HepG2 (cell line): ENCODE results near the gene DYNLL2. TPM values are rescaled to one million over a fixed set of nuclear protein-coding genes. Genes with fewer than 3 reads are reported as not detected.

Source experiments
- ATAC-seq: fragments of 200-7000 bp; cut with Tn5 transposase; 3 replicates; pipeline ENCODE4 v1.9.1; 2020; ENCODE audit warnings: mild to moderate bottlenecking, moderate library complexity
- BruUV-seq: library from RNA; stranded (reverse); fragments of 400-500 nt; replicated peaks from 2 replicates; lab custom pipeline; 2021; lab: Mats Ljungman, UMichigan
- CTCF ChIA-PET: fragments of 300-600 bp; formaldehyde crosslinking; extraction: SDS; loops from one replicate; lab custom pipeline; 2021; ENCODE audit warnings: low total read pairs, inconsistent platforms, low intra/inter-chr PET ratio; lab: Yijun Ruan, JAX
- POLR2A ChIA-PET: fragments of 350-600 bp; sonication (Branson Sonifier 250); formaldehyde crosslinking; loops from one replicate; lab custom pipeline; 2020; ENCODE audit warnings: antibody characterized with exemption, inconsistent platforms; lab: Yijun Ruan, JAX
- DNase-seq: peaks from one replicate; pipeline ENCODE4 v3.0.0-alpha.2; 2015; ENCODE audit warnings: low spot score
- FAIRE-seq: peaks from 3 replicates; lab custom pipeline; 2011; peaks lifted over from hg19 to GRCh38; lab: Jason Lieb, UNC
- H2AFZ ChIP-seq: one replicate; pipeline ENCODE4 v1.6.1; 2011; ENCODE audit warnings: low read length, inconsistent platforms
- H3K27ac ChIP-seq: fragments of 300-600 bp; 3 replicates; pipeline ENCODE4 v1.8.0; 2011; ENCODE audit warnings: mixed run types, mild to moderate bottlenecking, mixed read lengths, low read length, inconsistent platforms; ENCODE audit not compliant: insufficient read depth; ENCODE audit errors: extremely low read length
- H3K27me3 ChIP-seq, 2 experiments: fragments of 200-600 bp in 1 of 2; 2 replicates in 1 of 2; 3 replicates in 1 of 2; pipeline versions ENCODE4 v1.6.0 to v1.8.0; 2011; ENCODE audit warnings: low read length in 2 of 2, mild to moderate bottlenecking in 2 of 2, moderate library complexity in 2 of 2, inconsistent platforms in 1 of 2; ENCODE audit not compliant: insufficient read depth in 2 of 2, control insufficient read depth in 1 of 2
- H3K36me3 ChIP-seq, 2 experiments: fragments of 200-600 bp in 1 of 2; replicated peaks in 1 of 2; 2 replicates in 1 of 2; 3 replicates in 1 of 2; pipeline versions ENCODE4 v1.5.1 to v1.8.0; 2011; ENCODE audit warnings: low read length in 2 of 2, inconsistent platforms in 1 of 2; ENCODE audit not compliant: insufficient read depth in 2 of 2, control insufficient read depth in 1 of 2
- H3K4me1 ChIP-seq: 2 replicates; pipeline ENCODE4 v1.5.1; 2012; ENCODE audit warnings: low read length, inconsistent platforms; ENCODE audit not compliant: insufficient read depth
- H3K4me2 ChIP-seq: 2 replicates; pipeline ENCODE4 v1.6.0; 2011; ENCODE audit warnings: low read depth, low read length, inconsistent platforms
- H3K4me3 ChIP-seq, 3 experiments: fragments of 200-600 bp in 1 of 3; sonication (generic), shearing (Covaris generic) in 1 of 3; replicated peaks in 1 of 3; 2 replicates each; pipeline ENCODE4 v1.5.1; 2011 to 2016; ENCODE audit warnings: low read length in 3 of 3, inconsistent platforms in 2 of 3, low read depth in 2 of 3, mild to moderate bottlenecking in 2 of 3, control low read depth in 1 of 3, mixed read lengths in 1 of 3; ENCODE audit not compliant: insufficient read depth in 1 of 3
- H3K79me2 ChIP-seq: one replicate; pipeline ENCODE4 v1.6.1; 2011; ENCODE audit warnings: low read length, inconsistent platforms; ENCODE audit not compliant: insufficient read depth
- H3K9ac ChIP-seq: 2 replicates; pipeline ENCODE4 v1.6.0; 2011; ENCODE audit warnings: mild to moderate bottlenecking, low read depth, low read length, inconsistent platforms; ENCODE audit not compliant: insufficient read depth
- H3K9me3 ChIP-seq: 2 replicates; pipeline ENCODE4 v1.5.1; 2012; ENCODE audit warnings: mild to moderate bottlenecking, low read length
- H4K20me1 ChIP-seq: 2 replicates; pipeline ENCODE4 v1.6.0; 2011; ENCODE audit warnings: inconsistent platforms, mild to moderate bottlenecking, low read length, moderate library complexity; ENCODE audit not compliant: insufficient read depth
- ARNT2 ChIP-seq: sonication (generic); formaldehyde crosslinking; IDR thresholded peaks from 2 replicates; pipeline ENCODE4 v1.8.0; 2022; ENCODE audit warnings: mild to moderate bottlenecking, low read depth, missing genetic modification reagents, moderate library complexity
- CBX5 ChIP-seq: sonication (generic); formaldehyde crosslinking; IDR thresholded peaks from 2 replicates; pipeline ENCODE4 v1.4.0; 2020; ENCODE audit warnings: missing genetic modification reagents, borderline replicate concordance
- JDP2 ChIP-seq: sonication (generic); formaldehyde crosslinking; IDR thresholded peaks from 2 replicates; pipeline ENCODE4 v1.8.1; 2022; ENCODE audit warnings: missing genetic modification reagents, borderline replicate concordance
- JUN ChIP-seq: sonication (generic); formaldehyde crosslinking; IDR thresholded peaks from 2 replicates; pipeline ENCODE4 v1.4.0; 2020; ENCODE audit warnings: mild to moderate bottlenecking, missing genetic modification reagents
- MXD3 ChIP-seq: IDR thresholded peaks from 2 replicates; pipeline ENCODE4 v1.6.1; 2016; ENCODE audit warnings: mild to moderate bottlenecking, missing biosample characterization, missing genetic modification reagents
- MYNN ChIP-seq: sonication (generic); formaldehyde crosslinking; IDR thresholded peaks from 2 replicates; pipeline ENCODE4 v1.4.0; 2020; ENCODE audit warnings: mild to moderate bottlenecking, low read depth, missing genetic modification reagents
- NRL ChIP-seq: sonication (generic); formaldehyde crosslinking; IDR thresholded peaks from 2 replicates; pipeline ENCODE4 v1.5.0; 2020; ENCODE audit warnings: missing genetic modification reagents, mild to moderate bottlenecking, moderate library complexity, borderline replicate concordance
- PATZ1 ChIP-seq: sonication (generic); formaldehyde crosslinking; IDR thresholded peaks from 2 replicates; pipeline ENCODE4 v1.4.0; 2020; ENCODE audit warnings: missing genetic modification reagents
- SRSF9 ChIP-seq: fragments of 200-400 bp; formaldehyde crosslinking; IDR thresholded peaks from 2 replicates; pipeline ENCODE4 v1.6.1; 2018; ENCODE audit warnings: borderline replicate concordance, mild to moderate bottlenecking, low read depth, low read length; ENCODE audit not compliant: insufficient read depth, poor library complexity, severe bottlenecking
- SSRP1 ChIP-seq: IDR thresholded peaks from 2 replicates; pipeline ENCODE4 v1.6.1; 2016; ENCODE audit warnings: control low read depth
- THAP9 ChIP-seq: sonication (generic); formaldehyde crosslinking; IDR thresholded peaks from 2 replicates; pipeline ENCODE4; 2020; ENCODE audit warnings: missing genetic modification reagents, mild to moderate bottlenecking, borderline replicate concordance
- ZHX1 ChIP-seq: sonication (generic); formaldehyde crosslinking; IDR thresholded peaks from 2 replicates; pipeline ENCODE4 v1.8.1; 2022; ENCODE audit warnings: low read depth, mild to moderate bottlenecking, missing genetic modification reagents
- ZMYM3 ChIP-seq: sonication (generic); formaldehyde crosslinking; IDR thresholded peaks from 2 replicates; pipeline ENCODE4 v1.5.1; 2020; ENCODE audit warnings: mild to moderate bottlenecking, missing genetic modification reagents
- ZNF263 ChIP-seq: sonication (generic); formaldehyde crosslinking; IDR thresholded peaks from 2 replicates; pipeline ENCODE4 v1.4.0; 2020; ENCODE audit warnings: missing genetic modification reagents
- ZNF317 ChIP-seq: sonication (generic); formaldehyde crosslinking; IDR thresholded peaks from 2 replicates; pipeline ENCODE4 v1.5.0; 2020; ENCODE audit warnings: mild to moderate bottlenecking, missing genetic modification reagents
- ZNF670 ChIP-seq: sonication (generic); formaldehyde crosslinking; IDR thresholded peaks from 2 replicates; pipeline ENCODE4 v1.8.0; 2022; ENCODE audit warnings: mild to moderate bottlenecking, missing genetic modification reagents, borderline replicate concordance
- WGBS: methylation state at CpG from one replicate; pipeline ENCODE4 v1.1.6; 2017; ENCODE audit warnings: low lambda C conversion rate; 5-methylcytosine and 5-hydroxymethylcytosine counted together
- in situ Hi-C: cut with HindIII; loops from 2 replicates; pipeline ENCODE4 v1.10.0; 2017; ENCODE audit warnings: low pct_unique_long_range_greater_than_20kb; ENCODE audit not compliant: extremely low pct_ligation_motif_present
- intact Hi-C: fragments of 100-400 bp; cut with micrococcal nuclease; formaldehyde crosslinking; loops from one replicate; pipeline ENCODE4 v1.10.0; 2022; ENCODE audit not compliant: unreplicated experiment
- polyA plus RNA-seq, 8 experiments: library from polyadenylated mRNA; depleted of rRNA in 3 of 8; stranded (reverse) in 7 of 8; unstranded in 1 of 8; fragments of >200 nt; fragmentation: Illumina TruSeq in 4 of 8; extraction: Trizol in 4 of 8; gene quantifications; 2 replicates each; pipeline versions ENCODE4 v1.2.1 to v1.2.3, GENCODE V29; 2011 to 2016; ENCODE audit warnings: low read depth in 4 of 8, missing spikeins in 1 of 8, mixed read lengths in 1 of 8; ENCODE audit not compliant: insufficient read depth in 1 of 8
- total RNA-seq, 5 experiments: library from RNA; depleted of rRNA; stranded (reverse); fragments of >200 nt; fragmentation: Illumina TruSeq; extraction: Trizol; gene quantifications; 2 replicates each; pipeline ENCODE4 v1.2.3, GENCODE V29; 2016; ENCODE audit warnings: low read depth in 1 of 5

Gene DYNLL2
- total and polyA plus RNA-seq, 2 of the 13 experiments (the other 11 are each of a cell fraction or from before 2014, with no cell fraction given): 9.5 to 29.0 TPM

DNA sequence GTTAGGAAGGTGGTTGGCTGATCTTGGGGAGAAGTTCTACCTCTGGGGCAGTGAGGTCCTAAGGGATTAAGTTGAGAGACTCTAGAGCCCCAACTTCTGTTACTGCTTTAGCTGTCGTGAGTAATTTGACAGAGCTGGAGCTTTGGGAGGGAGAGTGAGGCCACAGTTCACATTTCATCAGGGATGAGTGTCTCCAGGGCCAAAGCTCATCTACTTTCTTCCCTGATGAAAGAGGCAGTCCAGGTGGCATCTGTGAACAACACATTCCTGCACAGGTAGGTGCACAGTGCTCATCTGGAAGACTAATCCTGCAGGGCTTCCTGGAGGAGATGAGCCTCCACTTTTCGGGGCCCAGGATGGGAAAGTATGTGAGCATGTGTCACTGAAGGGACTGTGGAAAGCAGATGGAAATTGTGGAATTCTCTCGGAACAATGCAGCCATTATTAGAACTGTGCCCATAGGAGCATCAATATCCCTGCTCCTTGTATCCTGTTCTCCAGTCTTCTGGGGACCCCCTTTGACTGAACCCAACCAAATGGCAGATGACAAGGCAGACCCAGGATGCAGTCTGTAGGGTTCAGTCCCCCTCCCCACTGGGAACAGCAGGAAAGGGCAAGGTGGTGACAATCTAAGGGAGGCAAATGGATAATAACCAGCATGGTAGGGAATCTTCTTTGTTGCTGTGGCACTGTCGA lies 9.0 kb downstream of the DYNLL2 start:
- no peak overlapping the region for H3K4me2 ChIP-seq
- 81% methylated on average over 4 of the region's 4 CpGs for WGBS
- no peaks in the 10 kb centered on the region for H3K9me3 ChIP-seq
- POLR2A ChIA-PET: interaction anchor here (0.9 kb wide), 1 partner anchor 9 kb away, joined by 3 read pairs; the partner anchor contains the start of gene DYNLL2
- CTCF ChIA-PET: no interaction called here
- H3K4me1 ChIP-seq: peaks cover 36% of the 10 kb centered on the region
- ATAC-seq: peak; percentile 31
- H3K9ac ChIP-seq: no peak overlapping the region
- peaks cover 12% of the 10 kb centered on the region for H4K20me1 ChIP-seq
- no peak for DNase-seq
- intact Hi-C loops: no loop called here
- H3K27me3 ChIP-seq: no peaks in the 10 kb centered on the region
- peak; percentile 8 for FAIRE-seq
- in situ Hi-C loops: no loop called here
- no peak overlapping the region for H3K27ac ChIP-seq
- BruUV-seq: no TSS peak
- H3K79me2 ChIP-seq: peaks cover 21% of the 10 kb centered on the region
- H3K4me3 ChIP-seq: no peak overlapping the region
- no peak overlapping the region for H2AFZ ChIP-seq
- H3K36me3 ChIP-seq: peaks cover 25 to 54% of the 10 kb centered on the region in 2 experiments
- TF ChIP-seq THAP9 (CRISPR knock-in tag): no peak
- TF ChIP-seq MXD3 (CRISPR knock-in tag): no peak
- TF ChIP-seq ZHX1: no peak
- no peak for TF ChIP-seq SSRP1 (CRISPR knock-in tag)
- TF ChIP-seq ZNF263 (CRISPR knock-in tag): 0 out of 2 replicates have a peak, but pooled peaks have one; percentile 13
- TF ChIP-seq ZMYM3 (CRISPR knock-in tag): no peak
- no peak for TF ChIP-seq PATZ1 (CRISPR knock-in tag)
- TF ChIP-seq NRL: no peak
- TF ChIP-seq JDP2 (CRISPR knock-in tag): no peak
- TF ChIP-seq ZNF670 (CRISPR knock-in tag): no peak
- TF ChIP-seq MYNN (CRISPR knock-in tag): no peak
- TF ChIP-seq CBX5 (CRISPR knock-in tag): no peak
- no peak for TF ChIP-seq ARNT2 (CRISPR knock-in tag)
- TF ChIP-seq JUN (CRISPR knock-in tag): no peak
- no peak for TF ChIP-seq SRSF9
- no peak for TF ChIP-seq ZNF317 (CRISPR knock-in tag)
